GM18909 (cell line): ENCODE measurements around the gene ESPNL.
"Not testable (repeated sequence)": the region's sequence is repeated elsewhere in the genome, so short reads cannot be mapped to it uniquely, and the experiment has no call there.

Source experiments
- ATAC-seq: cut with Tn5 transposase; IDR thresholded peaks from one replicate; pipeline ENCODE4 v1.9.1; 2021; ENCODE audit warnings: mild to moderate bottlenecking; ENCODE audit not compliant: unreplicated experiment, poor library complexity

Gene ESPNL

DNA sequence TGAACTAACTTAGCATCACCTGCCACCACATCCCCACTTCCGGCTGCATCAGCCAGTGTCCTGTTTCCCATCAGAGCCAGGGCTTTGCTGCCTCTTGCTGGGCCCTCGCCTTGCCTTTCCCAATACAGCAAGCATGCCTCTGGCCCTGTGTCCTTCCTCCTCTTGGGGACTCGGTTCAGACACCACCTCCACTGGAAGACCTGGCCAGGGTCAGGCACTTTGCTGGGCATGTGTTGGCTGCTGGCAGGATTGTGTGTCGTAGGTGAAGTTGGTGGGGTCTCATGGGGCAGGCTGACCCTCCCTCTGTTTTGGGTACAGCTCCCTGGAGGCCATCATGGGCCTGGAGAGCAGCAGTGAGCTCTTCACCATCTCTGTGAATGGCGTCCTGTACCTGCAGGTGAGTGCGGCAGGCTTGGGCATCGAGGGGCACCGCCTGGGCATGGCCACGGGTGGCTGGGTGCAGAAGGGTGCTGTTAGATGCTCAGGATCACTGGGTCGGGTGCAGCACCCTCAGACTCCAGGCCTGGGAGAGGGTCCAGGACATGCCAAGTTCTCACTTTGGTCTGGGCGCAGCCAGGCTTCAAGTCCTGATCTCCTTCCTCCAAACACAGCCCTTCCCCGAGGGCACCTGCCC lies 65.3 kb downstream of the ESPNL start:
- ATAC-seq: no peak

DNA sequence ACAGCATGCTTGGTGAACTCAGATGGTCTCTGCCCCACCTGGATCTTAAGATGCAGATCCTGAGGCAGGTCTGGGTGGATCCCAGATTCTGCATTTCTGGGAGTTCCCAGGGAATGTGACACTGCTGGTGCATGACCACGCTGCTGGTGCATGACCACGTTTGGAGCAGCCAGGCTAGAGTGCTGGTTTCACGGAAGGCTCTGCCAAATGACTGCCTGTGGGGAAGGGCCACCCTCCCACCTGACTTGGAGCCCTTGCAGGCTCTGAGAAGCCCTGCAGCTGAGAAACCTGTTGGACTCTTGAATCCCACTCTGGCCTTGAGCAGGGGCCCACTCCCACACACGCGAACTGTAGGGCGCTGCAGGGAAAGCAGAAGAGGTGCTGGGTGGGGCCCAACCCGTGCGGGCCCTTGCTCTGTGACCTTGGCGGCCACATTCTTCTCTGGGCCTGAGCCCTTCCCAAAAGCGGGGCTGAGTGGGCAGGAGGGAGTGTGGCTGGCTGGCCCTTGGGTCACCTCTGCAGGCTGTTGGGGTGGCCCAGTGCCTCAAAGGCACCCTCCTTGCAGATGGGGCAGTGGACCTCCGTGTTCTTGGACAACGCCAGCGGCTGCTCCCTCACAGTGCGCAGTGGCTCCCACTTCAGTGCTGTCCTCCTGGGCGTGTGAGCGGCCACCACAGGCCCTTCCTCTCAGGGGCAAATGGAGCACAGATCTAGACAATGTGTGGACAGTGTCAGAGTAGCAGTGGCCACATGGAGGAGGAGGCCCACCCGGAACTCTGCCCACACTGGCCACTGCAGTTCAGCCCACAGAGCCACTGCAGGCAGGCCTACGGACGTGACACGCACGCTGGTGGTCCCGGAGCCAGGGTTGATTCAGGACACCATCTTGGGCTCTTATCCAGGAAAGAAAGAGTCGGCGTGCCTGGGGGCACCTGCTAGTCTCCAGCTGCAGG lies 66.5 kb downstream of the ESPNL start:
- ATAC-seq: no peak

DNA sequence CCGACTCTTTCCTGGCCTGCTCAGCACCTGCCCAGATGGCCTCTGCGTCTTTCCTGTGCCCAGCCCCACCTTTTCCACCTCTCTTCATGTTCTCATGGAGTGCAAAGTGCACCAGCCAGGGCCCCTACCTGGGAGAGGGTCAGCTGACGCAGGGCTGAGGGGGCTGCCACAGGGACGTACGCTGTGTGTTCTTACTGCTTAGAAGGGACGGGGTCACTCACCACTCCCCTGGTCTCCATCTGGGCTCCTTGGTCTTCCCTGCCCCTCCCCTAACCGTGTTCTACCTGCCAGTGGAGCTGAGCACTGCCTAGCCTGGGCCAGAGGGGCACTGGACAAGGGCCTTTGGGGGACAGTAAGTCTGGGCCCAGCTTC lies 67.2 kb downstream of the ESPNL start:
- ATAC-seq: no peak

DNA sequence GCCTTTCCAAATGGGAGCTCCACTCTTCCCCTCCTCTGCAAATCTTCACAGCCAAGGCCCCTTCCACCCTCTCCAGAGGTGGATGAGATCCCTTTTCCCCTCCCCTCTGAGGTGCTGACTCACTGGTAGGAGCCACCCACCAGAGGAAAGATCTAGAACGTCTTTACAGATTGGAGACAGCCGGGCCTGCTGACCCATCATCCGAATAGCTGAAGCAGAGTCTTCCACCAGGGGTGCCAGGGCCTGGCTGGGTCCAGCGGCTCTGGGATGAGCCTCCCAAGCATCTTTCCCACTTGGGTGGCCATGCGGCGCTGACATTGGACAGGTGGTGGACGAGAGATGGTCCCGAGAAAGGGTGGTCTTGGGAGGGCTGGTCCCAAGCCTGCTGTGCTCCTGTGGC lies 67.6 kb downstream of the ESPNL start:
- no peak for ATAC-seq

DNA sequence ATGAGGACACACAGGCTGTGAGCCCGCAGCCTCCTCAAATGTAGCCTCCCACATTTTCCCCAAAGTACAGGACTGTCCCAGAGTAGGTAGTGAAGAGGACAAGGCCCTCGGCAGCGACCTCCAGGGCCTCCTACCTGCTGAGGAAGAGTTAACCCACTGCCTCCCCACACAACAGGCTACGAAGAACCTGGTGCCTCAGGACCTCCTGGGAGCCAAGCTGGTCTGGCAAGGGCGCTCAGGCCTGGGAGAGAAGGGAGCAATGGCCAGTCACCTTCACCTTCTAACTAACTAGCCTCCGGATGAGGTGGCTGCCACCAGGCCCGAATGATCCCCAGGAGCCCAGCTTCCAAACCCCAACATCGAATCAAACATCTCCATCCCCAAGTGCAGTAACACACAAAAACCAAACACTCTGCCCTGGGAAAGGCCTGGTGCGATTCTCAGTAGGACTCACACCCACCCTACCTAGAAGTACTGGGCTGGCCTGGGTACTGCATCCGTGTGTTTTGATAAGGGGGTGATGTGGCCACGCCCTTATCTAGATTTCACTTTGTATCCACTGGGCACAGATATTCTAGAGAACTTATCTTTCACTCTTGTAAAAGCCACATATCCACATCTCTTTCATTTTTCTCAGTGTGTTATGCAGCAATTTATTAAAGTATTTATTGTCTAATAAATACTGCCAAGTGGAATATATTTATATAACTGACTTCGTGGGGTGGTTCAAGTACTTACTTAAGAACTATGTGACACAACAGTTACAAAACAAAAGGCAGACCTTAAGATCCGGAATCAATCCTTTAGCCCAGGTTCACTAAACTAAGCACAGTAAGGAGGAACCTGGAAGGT lies 68.3 kb downstream of the ESPNL start:
- ATAC-seq: no peak

DNA sequence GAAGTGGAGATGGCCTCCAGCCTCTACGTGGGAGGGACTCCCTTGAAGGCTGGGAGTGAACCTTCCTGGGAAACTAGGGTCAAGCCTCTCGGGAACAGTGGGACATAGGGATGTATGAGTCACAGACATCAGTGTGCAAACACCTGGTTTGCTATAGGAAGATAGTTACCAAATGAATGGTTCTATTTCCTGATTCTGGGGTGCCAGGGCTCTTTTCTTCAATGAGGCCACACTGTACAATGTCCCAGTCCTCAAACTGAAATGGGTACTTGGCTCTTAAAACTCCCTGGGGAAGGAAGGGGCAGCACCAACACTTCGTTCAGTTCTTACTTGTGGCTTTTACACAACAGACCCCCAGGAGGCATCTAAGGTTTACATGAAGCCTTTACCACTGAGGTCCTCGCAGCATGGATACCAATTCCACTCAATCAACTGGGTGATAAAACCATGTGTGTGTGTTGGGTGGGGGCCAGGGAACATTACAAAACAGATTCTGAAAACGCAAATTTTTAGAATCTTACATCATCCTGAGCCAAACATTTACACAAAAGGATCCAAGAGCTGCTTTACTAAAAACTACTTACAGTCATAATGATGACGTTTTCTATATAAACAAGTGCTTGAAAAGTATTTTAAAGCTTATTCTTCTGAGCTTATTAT lies 69.0 kb downstream of the ESPNL start:
- ATAC-seq: no peak

DNA sequence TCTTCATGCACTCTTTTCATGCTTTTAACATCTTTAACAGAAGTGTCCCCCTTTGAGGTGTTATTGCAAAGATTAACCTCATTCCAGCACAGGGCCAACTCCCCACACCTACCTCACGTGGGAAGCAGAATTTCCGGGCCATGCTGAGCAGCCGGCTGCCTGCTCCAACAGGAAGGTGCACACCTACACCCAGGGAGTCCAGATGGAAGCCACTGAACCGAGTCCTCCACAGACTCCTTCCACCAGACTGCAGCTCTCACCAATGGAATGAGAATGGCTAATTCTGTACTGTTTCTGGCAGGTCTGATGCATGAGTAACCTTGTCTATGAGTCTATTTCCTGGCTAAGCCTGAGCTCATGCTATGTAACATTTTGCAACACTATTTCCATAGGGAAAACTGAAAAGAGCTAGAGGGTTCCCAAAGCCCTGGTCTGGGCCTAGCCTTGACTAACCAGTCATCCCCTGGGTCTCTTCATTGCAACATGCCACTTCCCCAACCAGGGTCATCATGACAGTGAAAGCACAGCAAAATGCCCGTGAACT lies 69.6 kb downstream of the ESPNL start:
- ATAC-seq: no peak

DNA sequence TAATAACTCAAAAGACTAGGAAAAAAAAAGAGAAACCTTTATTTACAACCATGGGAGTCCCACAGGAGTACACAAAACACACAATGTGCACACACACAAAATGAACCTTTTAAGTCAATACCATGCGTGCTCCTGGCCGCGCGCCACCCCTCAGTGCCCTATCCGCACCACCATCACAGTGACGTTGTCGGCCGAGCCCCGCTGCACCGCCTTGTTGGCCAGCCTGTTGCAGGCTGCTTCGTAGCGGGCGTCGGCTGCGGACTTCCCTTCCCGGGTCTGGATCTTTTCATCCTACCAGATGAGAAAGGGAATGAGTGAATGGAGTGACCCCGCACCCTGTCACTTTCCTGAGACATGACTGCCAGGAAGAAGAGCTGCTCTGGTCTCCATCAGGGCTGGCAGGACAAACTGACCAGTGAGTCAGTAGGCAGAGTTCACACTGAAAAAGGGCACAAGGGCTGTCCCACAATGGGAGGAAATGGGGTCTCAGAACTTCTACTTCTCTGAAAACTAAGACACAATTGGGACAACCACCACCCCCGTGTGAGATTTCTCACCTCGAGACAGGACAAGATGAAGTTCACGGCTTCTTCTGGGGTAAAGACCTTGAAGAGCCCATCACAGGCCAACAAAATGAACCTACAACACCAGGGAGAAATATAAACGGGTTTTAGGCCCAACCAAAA lies 70.4 kb downstream of the ESPNL start:
- ATAC-seq: no peak

DNA sequence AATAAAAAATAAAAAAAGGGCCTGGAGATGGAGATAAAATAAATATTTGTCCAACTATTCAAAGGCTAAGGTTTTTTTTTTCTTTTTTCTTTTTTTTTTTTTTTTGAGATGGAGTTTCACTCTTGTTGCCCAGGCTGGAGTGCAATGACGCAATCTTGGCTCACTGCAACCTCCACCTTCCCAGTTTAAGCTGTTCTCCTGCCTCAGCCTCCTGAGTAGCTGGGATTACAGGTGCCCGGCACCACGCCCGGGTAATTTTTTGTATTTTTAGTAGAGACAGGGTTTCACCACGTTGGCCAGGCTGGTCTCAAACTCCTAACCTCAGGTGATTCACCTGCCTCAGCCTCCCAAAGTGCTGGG lies 70.9 kb downstream of the ESPNL start:
- not testable (repeated sequence) for ATAC-seq

DNA sequence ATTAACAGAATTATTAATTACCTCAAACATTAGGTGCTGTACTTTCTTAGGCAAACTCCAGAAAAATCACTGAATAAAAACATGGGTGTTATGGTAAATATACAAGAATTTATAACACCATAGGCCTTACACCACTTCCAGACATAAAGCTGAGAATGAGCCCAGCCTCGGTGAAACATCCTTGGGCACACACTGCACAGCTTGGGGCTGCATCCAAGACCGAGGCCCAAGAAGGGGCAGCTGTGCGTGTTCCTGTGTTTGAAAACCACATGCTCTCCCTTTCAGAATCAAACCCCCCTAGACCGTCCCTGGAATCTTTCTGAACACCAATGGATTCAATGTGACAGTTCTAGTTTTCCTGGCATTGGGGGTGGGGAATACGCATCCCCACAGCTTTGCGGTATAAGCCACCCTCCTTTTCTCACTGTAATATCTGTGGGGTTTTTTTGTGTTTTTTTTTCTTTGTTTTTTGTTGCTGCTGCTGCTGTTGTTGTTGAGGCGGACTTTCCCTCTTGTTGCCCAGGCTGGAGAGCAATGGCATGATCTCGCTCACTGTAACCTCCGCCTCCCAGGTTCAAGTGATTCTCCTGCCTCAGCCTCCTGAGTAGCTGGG lies 71.5 kb downstream of the ESPNL start:
- ATAC-seq: no peak

DNA sequence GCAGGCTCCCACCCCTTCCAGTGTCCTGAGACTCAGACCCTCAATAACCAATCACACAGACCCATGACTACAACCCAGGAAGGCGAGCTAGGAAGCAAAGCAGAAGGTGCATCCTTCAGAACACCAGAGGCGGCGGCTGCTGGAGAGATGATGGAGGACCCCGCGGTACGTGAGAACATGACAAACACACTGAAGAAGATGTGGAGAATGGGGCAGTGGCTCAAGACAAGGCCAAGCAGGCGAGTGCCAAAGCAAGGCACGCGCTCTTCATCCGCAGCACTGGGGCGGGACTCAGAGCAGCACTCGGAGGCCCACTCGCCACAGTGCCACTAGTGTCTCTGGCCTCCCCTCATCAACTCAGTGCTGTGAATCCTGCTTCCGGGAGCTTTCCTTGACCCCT lies 72.3 kb downstream of the ESPNL start:
- ATAC-seq: no peak

DNA sequence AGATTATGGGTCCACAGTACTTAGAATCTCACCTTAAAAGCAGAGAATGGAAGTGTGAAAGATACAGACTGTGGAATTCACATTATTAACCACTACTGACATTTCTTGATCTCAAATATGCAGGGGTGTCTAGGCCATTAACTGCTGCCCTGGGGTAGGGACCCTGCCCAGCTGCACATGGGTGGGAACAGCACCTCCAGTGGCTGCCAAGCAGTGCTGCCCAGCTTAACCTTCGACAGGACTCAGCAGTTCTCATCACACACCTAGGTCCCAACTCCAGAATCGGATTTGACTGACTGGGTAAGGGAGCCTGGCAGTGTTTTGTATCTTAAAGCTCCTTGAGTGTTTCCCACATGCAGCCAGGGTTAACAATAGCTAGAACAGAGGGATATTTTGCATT lies 73.6 kb downstream of the ESPNL start:
- ATAC-seq: no peak

DNA sequence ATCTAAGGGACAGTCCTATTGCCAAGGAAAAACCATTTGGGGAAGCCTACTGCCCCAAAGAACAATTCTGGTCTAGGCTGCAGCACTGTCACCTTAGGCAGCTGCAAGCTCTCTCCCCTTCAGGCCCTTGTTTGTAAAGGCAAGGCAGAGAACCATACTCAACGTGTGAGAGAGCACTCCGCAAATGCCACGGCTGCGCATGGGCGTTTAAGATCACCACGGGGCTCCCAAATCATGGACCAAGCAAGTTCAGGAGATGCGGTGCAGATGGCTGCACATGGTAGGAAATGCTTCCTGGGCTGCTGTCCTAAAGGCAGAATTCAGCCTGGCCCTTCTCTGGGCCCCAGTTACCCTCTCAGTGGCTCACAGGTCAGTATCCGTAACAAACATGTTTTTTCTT lies 74.2 kb downstream of the ESPNL start:
- ATAC-seq: no peak

DNA sequence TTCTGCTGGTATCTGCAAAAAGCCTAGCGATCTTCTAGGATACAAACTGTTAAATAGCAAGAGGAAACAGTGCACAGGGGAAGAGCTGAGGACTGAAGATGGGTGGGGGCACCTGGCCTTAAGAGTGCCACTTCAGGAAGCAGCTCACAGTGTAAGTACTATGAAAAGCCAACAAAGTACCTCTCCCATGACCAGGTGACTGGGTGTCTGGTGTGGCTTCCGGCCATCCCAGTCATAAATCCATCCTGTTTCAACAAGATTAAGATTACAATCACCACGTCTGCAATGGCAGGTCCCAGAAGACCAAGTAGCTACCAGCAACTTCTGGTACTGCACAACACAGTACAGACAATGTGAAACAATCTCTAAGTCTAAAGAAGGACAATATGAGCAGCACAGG lies 74.6 kb downstream of the ESPNL start:
- ATAC-seq: no peak

DNA sequence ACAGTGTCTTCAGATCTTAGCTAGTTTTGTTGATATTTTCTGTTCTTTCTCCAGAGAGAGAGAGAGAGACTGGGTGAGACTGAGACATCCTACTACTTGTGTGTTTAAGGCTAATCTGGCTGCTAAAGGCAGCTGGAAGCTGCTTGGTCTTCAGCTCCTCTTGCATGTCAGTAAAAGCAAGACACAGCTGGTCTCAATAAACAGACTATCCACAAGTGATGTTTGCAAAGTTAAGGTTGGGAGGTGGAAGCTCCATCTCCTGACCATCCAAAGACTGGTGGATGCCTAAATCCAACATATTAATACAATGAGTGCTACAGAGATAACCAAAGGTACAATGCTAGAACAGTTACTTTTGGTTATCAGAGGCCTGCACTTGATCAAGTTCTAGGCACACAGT lies 76.5 kb downstream of the ESPNL start:
- no peak for ATAC-seq

DNA sequence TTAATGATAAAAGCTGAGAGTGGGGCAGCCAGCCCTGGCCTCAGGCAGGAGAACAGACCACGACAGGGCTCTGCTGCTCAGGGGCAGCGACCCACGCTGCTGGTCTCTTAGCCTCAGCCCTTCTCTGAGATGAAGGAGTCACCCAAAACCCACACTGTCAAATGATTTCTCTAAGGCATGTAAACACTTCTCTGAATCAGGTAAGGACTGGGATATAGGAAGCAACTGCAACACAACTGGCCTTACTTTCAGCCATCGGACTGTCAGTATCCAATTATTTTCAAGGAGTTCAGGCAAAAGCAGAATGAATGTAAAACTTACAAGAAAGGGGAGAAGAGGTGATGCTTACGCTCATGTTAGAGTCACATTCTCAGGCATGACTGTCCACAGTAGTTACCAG lies 80.4 kb downstream of the ESPNL start:
- no peak for ATAC-seq

DNA sequence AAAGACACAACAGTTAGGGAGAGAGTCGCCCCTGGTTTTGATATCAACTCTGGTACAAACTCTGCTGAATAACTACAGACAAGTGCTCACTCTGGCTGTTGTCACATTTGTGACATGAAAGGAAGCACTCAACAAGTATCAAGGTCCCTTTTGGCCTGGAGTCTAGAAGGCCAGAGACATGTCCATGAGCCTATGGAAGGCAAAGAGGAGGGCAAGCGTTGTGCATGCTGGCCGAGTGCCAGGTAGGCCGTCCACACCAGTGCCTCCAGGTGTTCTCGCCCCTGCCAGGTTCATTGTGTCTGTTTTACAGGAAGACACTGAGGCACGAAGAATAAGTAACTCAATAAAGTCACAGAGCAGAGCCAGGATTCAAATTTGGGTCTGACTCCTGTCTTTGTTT lies 82.2 kb downstream of the ESPNL start:
- no peak for ATAC-seq
